ENCODE results near the gene SIRT6.
"Not testable (repeated sequence)": the region's sequence is repeated elsewhere in the genome, so short reads cannot be mapped to it uniquely, and the experiment has no call there.

SIRT6 gene

GRCh38 chr19:4129050-4129449, 53.3 kb downstream of the SIRT6 start:
- not testable (repeated sequence) for DNase-seq

- DNase-seq, result not testable (repeated sequence)
Measured at GRCh38 chr19:4127322-4127721, 55.0 kb downstream of the SIRT6 start.

- no peak for DNase-seq
Measured at GRCh38 chr19:4124638-4125037, 57.7 kb downstream of the SIRT6 start.

Data from bone marrow (tissue), 2 donors.